ENCODE measurements around the gene SRP68.

SRP68 gene

GRCh38 chr17:76017481-76018339 is 54.6 kb downstream of the SRP68 start:
- DNase-seq = no peak

DNA sequence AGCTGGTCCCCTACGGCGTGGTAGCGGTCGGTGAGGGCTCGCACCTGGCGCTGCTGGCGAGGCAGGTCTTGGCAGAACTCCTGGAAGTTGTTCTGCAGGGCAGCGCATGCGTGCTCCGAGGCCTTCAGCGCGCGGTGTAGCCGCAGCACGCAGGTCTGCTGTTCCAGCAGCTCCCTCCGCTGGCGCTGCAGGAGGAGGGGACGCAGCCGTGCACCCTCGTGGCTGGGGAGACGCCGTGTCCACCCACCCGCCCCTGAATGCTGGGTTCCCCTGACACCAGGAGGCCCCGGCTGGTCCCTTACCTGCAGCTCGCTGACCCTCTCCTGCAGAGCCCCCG is 57.4 kb downstream of the SRP68 start:
- no peak for DNase-seq

DNA sequence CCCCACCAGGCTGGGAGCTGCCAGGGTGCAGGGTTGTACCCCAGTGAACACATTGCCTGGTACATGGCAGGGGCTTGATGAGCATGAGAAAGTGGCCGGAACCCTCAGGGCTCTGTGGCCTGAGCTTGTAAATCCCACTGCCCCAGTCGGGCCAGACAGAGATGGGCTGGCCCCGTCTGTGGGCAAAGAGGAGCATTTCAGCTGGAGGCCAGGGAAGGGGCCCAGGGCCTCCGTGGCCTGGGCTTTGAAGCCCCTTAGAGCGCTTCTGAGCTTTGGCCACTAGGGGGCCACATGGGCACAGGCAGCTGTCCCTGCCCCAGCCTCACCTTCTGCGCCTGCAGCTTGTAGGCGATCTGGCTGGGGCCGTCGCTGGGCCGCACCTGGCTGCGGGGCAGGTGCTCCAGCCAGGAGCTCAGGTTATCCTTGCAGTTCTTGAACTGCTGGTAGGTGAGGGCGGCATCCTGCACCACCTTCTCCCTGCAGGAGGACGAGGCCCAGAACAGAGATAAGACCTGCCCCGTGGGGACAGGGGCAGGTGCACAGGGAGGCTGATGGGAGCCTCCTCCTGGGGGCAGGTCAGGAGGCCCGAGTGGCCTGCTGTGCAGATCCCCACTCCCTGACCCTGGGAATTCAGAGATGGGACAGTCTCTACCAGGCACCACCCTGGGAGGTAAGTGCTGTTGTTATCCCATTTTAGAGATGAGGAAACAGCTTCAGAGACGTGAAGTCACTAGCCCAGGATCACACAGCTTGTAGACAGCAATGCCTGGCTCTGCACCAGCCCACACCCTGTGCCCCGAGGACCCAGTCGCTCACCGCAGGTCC is 58.0 kb downstream of the SRP68 start:
- DNase-seq = peak; percentile 60

DNA sequence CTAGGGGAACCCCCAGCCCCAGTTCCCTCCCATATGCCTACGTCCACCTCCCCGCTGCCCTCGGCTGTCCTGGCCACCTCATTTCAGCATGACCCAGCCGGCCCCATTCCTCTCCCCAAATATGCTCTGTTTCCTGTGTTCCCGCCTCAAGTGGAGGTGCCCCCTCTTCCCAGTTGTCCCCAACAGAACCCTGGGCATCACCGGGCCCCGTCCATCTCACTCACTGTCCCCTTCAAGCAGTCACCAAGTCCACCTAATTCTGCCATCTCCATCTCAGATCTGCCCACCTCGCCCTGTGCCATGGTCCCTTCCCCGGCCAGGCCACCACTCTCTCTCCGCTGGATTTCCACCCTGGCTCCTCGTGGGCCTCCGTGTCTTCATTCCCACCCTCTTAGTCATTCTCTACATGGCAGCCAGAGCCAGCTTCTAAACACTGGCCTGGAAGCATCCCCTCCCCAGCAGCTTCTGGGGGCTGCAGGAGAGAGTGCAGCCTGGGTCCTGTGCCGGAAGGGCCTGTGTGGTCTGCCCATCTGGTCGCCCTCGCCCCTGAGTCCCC is 58.9 kb downstream of the SRP68 start:
- DNase-seq = no peak

DNA sequence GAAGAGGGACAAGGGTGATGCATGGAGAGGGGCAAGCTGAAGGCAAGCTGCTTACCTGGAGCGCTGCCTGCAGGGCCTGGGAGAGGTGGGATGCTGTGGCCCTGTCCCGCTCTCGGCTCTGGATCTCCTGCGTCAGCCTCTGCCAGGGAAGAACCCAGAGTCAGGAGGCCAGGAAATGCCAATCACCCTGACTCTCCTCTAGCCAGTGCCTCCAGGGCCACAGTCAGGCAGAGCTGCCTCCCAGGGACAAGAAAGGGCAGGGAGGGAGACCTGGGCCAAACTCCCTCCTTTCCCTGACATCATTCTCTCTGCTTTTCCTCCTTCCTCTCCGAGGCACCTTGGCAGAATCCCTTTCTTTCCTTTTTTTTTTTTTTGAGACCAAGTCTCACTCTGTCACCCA is 60.4 kb downstream of the SRP68 start:
- no peak for DNase-seq

GRCh38 chr17:76009969-76010661 is 62.2 kb downstream of the SRP68 start:
- DNase-seq = no peak

GRCh38 chr17:76009447-76009846 is 62.9 kb downstream of the SRP68 start:
- no peak for DNase-seq

DNA sequence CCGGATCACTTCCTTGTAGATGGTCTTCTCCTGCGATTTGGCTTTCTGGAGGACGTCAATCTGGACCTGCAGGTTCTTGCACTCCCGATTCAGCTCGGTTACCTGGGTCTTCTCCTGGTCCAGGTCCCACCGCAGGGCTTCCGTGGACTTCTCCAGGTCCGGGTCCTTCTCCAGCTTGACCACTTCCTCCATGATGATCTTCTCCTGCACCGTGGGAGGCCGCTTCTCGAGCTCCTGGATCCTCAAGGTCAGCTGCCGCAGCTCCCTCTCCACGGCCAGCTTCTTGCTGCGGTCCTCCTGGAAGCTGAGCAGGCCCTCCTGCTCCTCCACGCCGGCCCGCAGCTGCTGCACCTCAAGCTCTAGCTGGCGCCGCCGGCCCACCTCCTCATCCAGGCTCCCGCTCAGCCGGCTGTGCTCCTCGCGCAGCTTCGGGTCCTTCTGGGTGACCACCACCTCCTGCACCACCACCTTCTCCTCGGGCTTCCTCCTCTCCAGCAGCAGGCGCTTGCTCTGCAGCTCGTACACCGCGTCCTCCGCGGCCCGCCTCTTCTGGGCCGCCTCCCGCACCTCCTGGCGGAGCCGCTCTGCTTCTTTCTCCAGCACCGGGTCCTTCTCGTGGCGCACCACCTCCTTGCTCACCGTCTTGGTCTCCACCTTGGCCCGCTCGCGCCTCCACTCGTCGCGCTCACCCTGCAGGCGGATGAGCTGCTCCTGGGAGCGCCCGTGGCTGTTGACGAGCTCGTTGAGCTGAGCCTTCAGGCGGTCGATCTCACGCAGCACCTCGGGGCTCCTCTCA is 63.5 kb downstream of the SRP68 start:
- DNase-seq = no peak

DNA sequence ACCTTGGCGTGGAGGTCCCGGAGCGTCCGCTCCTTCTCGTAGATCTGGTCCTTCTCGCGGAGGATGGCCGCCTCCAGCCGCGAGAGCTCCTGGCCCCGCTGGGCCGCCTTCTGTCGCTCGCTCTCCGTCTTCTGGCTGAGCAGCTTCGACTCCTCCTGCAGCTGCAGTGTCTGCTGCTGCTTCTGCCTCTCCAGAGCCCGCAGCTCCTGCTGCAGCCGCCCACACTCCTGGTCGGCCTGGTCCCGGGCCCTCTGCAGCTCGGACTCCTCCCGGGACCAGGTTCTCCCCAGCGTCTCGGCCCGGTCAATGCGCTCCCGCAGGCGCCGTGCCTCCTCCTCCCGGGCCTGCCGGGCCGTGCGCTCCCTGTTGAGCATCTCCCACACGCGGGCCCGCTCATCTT is 64.1 kb downstream of the SRP68 start:
- DNase-seq = no peak

DNA sequence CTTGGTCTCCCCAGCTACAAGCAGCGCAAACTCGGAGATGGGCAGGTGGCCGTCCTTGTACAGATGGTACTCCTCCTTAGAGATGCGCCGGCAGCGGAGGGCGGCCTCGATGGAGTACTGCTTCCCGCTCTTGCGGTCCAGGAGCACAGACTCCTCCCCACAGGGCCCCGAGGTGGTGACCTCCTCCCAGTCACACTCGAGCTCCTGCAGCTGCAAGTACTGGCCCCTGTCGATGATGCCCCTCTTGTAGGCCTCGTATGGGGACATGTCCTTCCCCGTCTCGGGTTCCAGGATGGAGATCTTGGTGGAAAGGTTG is 64.5 kb downstream of the SRP68 start:
- no peak for DNase-seq

DNA sequence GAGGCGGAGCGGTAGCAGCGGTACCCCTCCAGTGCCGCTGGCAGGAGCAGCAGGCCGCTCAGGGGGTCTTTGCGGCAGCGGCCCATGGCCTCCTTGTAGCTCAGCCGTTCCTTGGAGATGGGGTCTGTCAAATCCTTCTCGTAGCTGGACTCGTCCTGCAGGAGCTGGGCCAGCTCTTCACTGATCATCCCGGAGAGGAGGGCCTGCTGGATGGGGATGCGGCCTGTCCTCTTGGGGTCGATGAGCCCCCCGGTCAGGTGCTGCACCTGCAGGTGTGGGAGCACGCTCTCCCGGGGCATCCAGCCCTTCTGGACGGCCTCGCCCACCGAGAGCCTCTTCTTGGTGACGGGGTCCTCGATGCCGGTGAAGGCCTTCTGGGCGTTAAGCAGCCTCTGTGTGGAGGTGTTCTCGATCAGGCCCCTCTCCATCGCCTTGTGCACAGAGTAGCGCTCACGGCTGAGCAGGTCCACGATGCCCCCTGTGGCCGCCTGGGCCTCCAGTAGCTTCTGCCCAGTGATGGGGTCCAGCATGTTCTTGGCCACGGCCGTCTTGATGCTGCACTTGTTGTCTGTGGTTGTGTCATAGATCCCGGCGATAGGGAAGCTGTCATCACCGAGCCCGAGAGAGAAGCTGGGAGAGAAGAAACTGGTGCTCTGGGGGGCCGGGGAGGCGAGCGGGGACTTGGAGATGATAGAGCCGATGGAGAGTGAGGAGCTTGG is 65.0 kb downstream of the SRP68 start:
- no peak for DNase-seq

DNA sequence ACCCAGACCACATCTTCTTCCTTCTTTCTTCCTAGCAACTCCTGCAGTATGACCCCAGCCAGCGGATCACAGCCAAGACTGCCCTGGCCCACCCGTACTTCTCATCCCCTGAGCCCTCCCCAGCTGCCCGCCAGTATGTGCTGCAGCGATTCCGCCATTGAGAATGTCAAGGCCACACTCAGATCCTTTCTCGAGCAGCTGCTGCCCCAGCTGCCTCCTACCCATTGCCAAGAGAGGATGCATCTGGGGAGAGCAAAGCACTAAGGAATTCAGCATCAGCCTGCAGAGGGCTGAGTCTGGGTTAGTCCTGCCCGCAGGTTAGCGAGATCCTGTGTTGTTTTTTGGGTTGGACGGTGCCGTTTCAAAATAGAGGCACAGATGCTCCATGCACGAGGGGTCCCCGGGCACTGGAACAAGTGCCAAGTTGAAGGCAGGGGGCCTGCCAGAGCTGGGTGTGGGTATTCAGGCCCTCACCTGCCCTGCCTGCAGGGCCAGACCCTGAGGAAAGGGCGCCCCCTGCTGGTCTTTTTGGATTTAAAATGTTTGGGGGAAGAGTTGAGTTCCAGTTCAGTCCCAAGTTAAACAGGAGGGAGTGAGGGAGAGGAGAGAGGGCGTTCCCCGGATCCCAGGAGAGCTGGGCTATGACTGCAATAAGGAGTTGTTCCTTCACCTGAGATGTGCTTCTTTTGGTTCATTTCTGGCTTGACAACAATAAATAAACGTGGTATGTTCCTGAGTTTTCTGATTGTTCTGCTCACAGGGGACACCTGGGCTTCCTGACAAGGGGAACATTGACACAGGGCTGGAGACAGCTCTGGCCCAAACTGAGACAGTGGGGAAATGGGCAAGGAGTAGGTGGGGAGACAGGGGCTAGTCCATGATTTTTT is 66.8 kb downstream of the SRP68 start:
- peak; percentile 58 for DNase-seq

GRCh38 chr17:76004750-76005262 is 67.5 kb downstream of the SRP68 start:
- DNase-seq = peak; percentile 13

DNA sequence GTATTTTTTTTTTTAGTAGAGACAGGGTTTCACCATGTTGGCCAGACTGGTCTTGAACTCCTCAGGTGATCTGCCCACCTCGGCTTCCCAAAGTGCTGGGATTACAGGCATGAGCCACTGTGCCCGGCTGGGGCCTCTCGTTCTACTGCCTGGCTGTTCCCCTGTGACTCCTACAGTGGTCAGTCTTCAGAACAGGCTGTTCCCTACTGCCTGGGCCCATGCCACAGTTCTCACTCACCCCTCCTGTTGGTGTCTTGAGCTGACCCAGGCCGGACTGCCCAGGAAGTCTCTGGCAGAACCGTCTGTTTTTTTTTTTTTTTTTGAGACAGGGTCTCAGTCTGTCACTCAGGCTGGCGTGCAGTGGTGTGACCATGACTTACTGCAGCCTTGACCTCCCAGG is 68.4 kb downstream of the SRP68 start:
- no peak for DNase-seq

- no peak for DNase-seq
Observed at GRCh38 chr17:76002100-76002499, 70.2 kb downstream of the SRP68 start.

DNA sequence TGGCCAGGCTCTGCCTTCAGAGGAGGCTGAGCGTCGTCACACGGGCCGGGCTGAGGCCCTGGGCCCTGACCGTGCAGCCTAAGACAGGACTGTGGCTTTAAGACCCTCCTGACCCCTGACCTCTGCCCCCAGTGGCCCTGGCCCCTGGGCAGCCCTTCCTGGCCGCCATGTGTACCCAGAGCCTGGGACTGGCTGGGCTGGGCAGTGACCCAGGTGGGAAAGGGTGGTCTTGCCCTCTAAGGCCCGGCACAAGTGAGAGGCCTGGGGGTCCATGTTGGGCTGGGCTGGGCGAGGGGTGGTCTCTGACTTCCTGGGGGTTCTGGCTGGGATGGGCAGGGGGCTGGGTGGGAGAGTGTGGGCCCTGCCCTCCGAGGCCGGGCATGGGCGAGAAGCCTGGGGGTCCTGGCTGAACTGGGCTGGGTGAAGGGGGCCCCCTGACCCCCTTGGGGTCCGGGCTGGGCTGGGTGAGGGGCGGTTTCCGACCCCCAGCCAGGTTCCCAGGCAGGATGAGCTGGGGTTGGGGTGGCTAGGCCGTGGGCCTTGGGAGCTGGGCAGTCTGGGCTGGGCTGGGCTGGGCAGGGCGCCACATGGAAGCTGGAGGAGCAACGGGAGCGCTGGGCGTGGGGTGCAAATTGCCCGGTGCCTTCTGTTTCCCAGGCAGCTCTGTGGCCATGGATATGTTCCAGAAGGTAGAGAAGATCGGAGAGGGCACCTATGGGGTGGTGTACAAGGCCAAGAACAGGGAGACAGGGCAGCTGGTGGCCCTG is 71.4 kb downstream of the SRP68 start, which contains the start of gene CDK3:
CDK3 (plus strand) TSS at position 101 of the 767 bp plus-strand sequence; CDS start at position 672, 571 bp downstream.
- no peak for DNase-seq

GRCh38 chr17:76000016-76000754 is 72.1 kb downstream of the SRP68 start:
- no peak for DNase-seq

DNA sequence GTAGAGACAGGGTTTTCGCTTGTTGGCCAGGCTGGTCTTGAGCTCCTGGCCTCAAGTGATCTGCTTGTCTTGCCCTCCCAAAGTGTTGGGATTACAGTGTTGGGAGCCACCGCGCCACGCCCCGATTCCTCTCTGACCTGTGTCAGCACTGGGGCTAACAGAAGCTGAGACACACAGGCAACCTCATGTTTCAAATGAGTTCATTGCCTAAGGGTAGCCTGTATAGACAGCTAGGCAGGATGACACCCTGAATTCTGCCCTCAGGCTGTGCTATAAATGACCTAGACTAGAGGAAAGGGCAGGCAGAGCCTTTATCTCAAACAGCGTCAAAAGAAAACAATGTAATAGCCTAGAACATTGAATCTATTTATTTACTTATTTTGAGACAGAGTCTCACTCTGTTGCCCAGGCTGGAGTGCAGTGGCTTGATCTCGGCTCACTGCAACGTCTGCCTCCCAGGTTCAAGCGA is 74.0 kb downstream of the SRP68 start:
- no peak for DNase-seq

All from fibroblast of skin of abdomen (primary cell).